ENCODE data around the gene TENM4. TPM values are rescaled to one million over a fixed set of nuclear protein-coding genes. Genes with fewer than 3 reads are reported as not detected.

Gene TENM4
- total RNA-seq, 4 donors from 2014 or later: 0.02 to 0.82 (median 0.23) TPM

DNA sequence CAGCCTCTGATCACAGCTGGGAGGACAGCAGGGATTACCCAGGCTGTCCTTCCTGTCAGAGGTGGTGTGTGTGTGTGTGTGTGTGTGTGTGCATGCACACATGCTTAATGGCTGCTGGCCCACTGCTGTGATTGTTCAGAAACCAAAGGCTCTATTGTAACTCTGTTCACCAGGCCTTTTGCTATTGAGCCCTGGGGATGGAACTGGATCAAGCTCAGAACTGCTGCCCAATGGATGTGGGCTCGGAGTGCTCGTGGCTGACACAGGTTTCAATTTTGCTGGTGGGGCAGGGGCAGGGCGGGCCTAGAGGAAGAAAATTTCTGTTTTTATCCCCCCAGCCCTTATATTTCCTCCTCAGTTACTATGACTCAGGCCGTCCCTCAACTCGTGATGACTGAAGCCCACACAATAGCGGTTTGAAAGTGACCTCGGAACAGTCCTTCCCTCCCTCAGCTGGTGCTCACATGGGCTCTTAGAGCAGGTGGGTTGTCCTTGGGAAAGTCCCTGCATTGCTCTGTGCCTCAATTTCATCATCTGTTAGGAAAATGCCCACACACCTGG, 359.3 kb downstream of the TENM4 start:
- intact Hi-C loops (cut with DNase I; ENCODE audit: low total_unique reads) (no loop called here), in situ Hi-C loops (cut with MboI; ENCODE audit: low sequenced_read_pairs in 4 of 4) (loop anchor here in 1 of 4 donors (25.0 kb wide), 1 partner anchor 419 kb away; no protein-coding TSS in a partner anchor)
- H3K9me3 ChIP-seq: no peaks in the 10 kb centered on the region
- ATAC-seq: no peak
- DNase-seq: no peak
- no peak overlapping the region for H3K27ac ChIP-seq
- peaks cover 2 to 11% of the 10 kb centered on the region in 2 donors for H3K4me1 ChIP-seq
- no peaks in the 10 kb centered on the region for H3K27me3 ChIP-seq
- TF ChIP-seq, protein P1, sequence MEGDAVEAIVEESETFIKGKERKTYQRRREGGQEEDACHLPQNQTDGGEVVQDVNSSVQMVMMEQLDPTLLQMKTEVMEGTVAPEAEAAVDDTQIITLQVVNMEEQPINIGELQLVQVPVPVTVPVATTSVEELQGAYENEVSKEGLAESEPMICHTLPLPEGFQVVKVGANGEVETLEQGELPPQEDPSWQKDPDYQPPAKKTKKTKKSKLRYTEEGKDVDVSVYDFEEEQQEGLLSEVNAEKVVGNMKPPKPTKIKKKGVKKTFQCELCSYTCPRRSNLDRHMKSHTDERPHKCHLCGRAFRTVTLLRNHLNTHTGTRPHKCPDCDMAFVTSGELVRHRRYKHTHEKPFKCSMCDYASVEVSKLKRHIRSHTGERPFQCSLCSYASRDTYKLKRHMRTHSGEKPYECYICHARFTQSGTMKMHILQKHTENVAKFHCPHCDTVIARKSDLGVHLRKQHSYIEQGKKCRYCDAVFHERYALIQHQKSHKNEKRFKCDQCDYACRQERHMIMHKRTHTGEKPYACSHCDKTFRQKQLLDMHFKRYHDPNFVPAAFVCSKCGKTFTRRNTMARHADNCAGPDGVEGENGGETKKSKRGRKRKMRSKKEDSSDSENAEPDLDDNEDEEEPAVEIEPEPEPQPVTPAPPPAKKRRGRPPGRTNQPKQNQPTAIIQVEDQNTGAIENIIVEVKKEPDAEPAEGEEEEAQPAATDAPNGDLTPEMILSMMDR (IDR thresholded peaks at IDR 0.05 in 4 of 5, conservative IDR thresholded peaks at IDR 0.05 in 1 of 5): no peak
- H3K36me3 ChIP-seq: no peaks in the 10 kb centered on the region
- no peak overlapping the region for H3K4me3 ChIP-seq

DNA sequence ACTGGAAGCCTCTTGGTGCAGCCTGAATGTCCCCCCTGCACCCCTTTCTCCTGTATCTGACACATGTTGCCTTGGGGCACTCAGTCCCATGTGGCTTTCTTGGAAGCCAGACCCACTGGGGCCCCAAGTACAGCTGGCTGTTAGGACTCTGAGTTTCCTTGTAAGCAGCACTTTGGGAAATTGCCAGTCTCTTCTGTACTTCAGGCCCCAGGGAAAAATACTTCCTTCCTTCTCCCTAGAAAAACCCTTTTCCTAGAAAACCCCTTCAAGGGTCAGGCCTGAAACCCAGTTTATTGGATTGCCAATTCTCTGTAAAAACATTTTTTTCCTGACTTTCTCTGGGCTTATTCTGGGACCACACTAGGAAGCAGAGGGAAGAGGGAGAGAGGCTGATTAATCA, 360.3 kb downstream of the TENM4 start:
- no peak overlapping the region for H3K4me3 ChIP-seq
- H3K4me1 ChIP-seq: peaks cover 0 to 3% of the 10 kb centered on the region in 2 donors
- TF ChIP-seq, protein P1 (IDR thresholded peaks at IDR 0.05 in 4 of 5, conservative IDR thresholded peaks at IDR 0.05 in 1 of 5): no peak
- TF ChIP-seq POLR2A (IDR thresholded peaks at IDR 0.05): no peak
- H3K27me3 ChIP-seq: no peaks in the 10 kb centered on the region
- DNase-seq (no peak), ATAC-seq (no peak)
- H3K27ac ChIP-seq: no peak overlapping the region
- H3K9me3 ChIP-seq: no peaks in the 10 kb centered on the region
- intact Hi-C loops (cut with DNase I; ENCODE audit: low total_unique reads): no loop called here
- in situ Hi-C loops (cut with MboI; ENCODE audit: low sequenced_read_pairs in 4 of 4): loop anchor here in 1 of 4 donors (25.0 kb wide), 1 partner anchor 418 kb away; no protein-coding TSS in a partner anchor
- H3K36me3 ChIP-seq: no peaks in the 10 kb centered on the region

DNA sequence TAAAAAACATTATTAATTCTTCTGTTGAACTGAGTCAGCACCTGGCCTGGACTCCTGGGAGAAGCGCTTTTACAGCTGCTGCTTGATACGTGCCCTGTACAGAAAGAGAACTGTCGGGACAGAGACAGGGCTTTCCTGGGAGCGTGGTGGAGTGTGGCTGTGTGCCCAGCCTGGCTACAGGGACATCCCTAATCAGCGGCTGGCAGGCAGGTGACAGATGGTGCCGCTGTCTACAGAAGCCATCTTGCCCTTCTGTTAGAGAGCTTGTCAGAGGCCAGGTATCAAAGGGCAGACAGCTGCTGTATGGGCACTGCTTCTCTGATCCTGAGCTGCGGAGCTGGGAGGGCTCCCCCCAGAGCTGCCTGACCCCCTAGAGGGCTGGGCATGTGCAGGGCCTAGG, 361.8 kb downstream of the TENM4 start:
- H3K36me3 ChIP-seq: no peaks in the 10 kb centered on the region
- no peak overlapping the region for H3K27ac ChIP-seq
- H3K9me3 ChIP-seq: no peaks in the 10 kb centered on the region
- peaks cover 0 to 3% of the 10 kb centered on the region in 2 donors for H3K4me1 ChIP-seq
- no peaks in the 10 kb centered on the region for H3K27me3 ChIP-seq
- H3K4me3 ChIP-seq: no peak overlapping the region
- ATAC-seq: peak; percentile 44 to 61
- DNase-seq: peak; percentile 26 to 34
- in situ Hi-C loops (cut with MboI; ENCODE audit: low sequenced_read_pairs in 4 of 4): loop anchor here in 1 of 4 donors (25.0 kb wide), 1 partner anchor 417 kb away; no protein-coding TSS in a partner anchor
- no peak for TF ChIP-seq POLR2A (IDR thresholded peaks at IDR 0.05)
- TF ChIP-seq, protein P1 (IDR thresholded peaks at IDR 0.05 in 4 of 5, conservative IDR thresholded peaks at IDR 0.05 in 1 of 5): no peak
- intact Hi-C loops (cut with DNase I; ENCODE audit: low total_unique reads): no loop called here

DNA sequence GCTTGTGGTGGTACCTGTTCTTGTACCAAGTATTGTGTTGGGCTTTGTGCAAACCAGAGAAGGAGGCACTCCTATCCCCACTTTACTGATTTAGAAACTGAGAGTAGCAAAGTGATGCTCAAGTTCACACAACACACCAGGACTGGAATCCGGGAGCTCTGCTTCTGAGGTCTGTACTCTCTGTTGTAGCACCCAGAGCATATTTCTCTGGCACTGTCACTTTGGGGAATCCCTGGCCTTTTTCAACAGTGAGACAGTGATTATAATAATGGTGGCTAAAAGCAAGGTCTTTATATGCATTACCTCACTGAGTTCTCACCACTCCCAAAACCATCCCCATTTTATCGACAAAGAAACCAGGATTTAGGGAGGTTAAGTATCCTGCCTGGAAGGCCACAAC, 362.4 kb downstream of the TENM4 start:
- Histone ChIP-seq H3K27ac (no peak overlapping the region), H3K36me3 (no peaks in the 10 kb centered on the region), H3K4me1 (peaks cover 0 to 3% of the 10 kb centered on the region in 2 donors), H3K9me3 (no peaks in the 10 kb centered on the region), H3K27me3 (no peaks in the 10 kb centered on the region), H3K4me3 (no peak overlapping the region)
- ATAC-seq: no peak
- in situ Hi-C loops (cut with MboI; ENCODE audit: low sequenced_read_pairs in 4 of 4) (loop anchor here in 1 of 4 donors (25.0 kb wide), 1 partner anchor 416 kb away; no protein-coding TSS in a partner anchor), intact Hi-C loops (cut with DNase I; ENCODE audit: low total_unique reads) (no loop called here)
- TF ChIP-seq POLR2A (IDR thresholded peaks at IDR 0.05): no peak
- TF ChIP-seq, protein P1 (IDR thresholded peaks at IDR 0.05 in 4 of 5, conservative IDR thresholded peaks at IDR 0.05 in 1 of 5): no peak
- DNase-seq: no peak

Measured in gastrocnemius medialis (tissue), 4 donors.